ENCODE measurements around the gene WDR5.

The WDR5 gene

DNA sequence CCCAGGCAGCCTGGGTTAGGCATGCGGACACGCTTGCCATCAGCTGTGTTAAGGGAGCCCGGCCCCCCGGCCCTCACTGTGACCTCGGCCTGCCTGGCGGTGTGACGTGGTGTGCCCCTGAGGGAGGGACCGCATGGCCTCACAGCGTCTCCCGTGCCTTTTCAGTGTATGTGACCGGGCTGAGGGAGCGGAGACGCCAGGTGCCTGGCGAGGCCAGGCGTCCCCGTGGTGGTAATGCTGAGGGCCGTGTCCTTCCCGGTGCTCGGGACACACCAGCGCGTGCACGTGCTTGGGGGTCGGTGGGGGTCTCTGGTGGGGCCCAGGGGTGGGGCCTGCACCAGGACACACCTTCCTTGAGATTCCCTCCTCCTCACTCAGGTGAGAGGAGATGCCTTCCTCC lies 17.6 kb downstream of the WDR5 start:
- no peak overlapping the region for H3K4me3 ChIP-seq (ENCODE audit: low read depth, low read length)
- no peak for DNase-seq (ENCODE audit: low read depth)
- TF ChIP-seq, protein P1, sequence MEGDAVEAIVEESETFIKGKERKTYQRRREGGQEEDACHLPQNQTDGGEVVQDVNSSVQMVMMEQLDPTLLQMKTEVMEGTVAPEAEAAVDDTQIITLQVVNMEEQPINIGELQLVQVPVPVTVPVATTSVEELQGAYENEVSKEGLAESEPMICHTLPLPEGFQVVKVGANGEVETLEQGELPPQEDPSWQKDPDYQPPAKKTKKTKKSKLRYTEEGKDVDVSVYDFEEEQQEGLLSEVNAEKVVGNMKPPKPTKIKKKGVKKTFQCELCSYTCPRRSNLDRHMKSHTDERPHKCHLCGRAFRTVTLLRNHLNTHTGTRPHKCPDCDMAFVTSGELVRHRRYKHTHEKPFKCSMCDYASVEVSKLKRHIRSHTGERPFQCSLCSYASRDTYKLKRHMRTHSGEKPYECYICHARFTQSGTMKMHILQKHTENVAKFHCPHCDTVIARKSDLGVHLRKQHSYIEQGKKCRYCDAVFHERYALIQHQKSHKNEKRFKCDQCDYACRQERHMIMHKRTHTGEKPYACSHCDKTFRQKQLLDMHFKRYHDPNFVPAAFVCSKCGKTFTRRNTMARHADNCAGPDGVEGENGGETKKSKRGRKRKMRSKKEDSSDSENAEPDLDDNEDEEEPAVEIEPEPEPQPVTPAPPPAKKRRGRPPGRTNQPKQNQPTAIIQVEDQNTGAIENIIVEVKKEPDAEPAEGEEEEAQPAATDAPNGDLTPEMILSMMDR (IDR thresholded peaks at IDR 0.05; ENCODE audit: insufficient read depth, low read depth, low read length, missing control alignments): no peak

DNA sequence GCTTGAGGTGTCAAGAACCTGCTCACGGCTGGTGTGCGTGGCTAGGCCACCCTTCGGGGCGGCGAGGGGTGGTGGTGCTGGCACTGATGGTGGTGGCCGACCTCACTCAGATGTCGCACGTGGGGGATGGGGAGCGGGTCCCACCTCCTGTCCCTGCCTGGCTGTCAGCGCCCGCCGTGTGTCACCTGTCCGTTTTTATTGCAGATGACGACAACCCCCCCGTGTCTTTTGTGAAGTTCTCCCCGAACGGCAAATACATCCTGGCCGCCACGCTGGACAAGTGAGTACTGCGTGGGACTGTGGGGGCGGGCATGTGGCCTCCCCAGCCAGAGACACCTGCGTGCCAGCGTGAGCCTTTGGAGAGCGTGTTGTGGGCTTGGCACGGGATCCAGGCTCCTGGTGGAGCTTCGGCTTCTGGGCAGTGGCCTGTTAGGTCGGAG lies 18.4 kb downstream of the WDR5 start:
- no peak overlapping the region for H3K4me3 ChIP-seq (ENCODE audit: low read depth, low read length)
- DNase-seq (ENCODE audit: low read depth): no peak
- TF ChIP-seq, protein P1 (IDR thresholded peaks at IDR 0.05; ENCODE audit: insufficient read depth, low read depth, low read length, missing control alignments): no peak

DNA sequence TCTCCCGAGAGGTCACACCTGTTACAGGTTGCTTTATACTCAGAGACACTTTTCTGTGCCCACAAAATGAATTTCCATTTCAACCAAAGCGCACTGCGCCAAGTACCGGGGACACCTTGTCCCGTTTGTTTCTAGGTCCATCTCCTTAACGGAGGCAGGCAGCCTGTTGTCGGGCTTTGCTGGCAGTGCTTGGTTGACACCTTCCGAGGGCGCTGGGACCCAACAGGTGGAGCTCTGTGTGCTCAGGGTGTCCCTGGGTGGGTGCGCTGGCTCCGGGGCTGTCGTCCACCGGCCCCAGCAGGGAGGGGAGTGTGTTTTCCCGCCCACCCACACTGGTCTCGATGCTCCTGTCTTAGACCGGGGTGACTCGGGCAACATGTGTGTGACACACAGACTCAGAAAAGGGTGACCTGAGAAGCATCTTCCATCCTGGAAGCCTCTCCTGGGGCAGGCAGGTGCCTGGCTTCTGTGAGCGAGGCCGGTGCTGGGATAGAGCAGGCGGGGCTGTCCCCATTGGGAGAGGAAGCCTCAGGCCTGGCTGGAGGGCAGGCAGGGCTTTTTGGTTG lies 20.0 kb downstream of the WDR5 start:
- no peak overlapping the region for H3K4me3 ChIP-seq (ENCODE audit: low read depth, low read length)
- DNase-seq (ENCODE audit: low read depth): no peak
- TF ChIP-seq, protein P1 (IDR thresholded peaks at IDR 0.05; ENCODE audit: insufficient read depth, low read depth, low read length, missing control alignments): no peak

DNA sequence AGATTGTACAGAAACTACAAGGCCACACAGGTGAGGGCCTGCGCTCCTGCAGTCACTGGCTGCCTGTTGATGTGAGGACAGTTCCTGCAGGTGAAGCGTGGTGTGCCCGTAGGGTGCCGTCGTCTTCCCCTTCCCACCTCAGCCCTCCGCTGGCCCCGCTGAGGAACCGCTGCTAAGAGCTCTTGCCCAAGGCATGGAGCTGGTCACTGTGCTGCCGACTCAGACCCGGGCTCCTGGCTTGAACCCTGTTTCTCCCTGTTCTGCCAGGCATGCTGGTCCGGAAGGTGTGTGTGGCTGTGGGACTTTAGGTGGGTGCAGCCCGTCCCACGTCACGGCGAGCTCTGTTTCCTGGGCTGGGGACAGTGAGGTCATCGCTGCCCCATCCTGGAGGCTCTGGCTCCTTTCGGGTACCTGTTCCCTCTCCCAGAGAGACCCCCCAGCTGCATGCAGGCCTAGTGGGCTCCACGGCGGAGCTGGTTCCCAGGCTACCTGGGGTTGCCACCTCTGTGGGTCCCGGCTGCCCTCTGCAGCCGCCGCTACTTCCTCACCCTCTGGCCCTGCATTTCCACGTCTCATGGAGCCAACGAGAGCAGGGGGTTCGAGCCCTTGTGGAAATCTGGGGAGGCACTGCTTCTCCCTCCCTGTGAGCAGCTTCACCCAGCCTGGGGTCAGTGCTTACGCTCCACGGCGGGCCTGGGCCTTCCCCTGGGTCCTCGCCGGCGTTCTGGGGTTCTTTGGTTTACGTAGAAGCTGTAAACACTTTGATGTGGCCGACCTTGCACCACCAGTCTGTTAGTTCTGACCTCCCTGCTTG lies 20.9 kb downstream of the WDR5 start:
- no peak for DNase-seq (ENCODE audit: low read depth)
- TF ChIP-seq, protein P1 (IDR thresholded peaks at IDR 0.05; ENCODE audit: insufficient read depth, low read depth, low read length, missing control alignments): no peak
- no peak overlapping the region for H3K4me3 ChIP-seq (ENCODE audit: low read depth, low read length)

DNA sequence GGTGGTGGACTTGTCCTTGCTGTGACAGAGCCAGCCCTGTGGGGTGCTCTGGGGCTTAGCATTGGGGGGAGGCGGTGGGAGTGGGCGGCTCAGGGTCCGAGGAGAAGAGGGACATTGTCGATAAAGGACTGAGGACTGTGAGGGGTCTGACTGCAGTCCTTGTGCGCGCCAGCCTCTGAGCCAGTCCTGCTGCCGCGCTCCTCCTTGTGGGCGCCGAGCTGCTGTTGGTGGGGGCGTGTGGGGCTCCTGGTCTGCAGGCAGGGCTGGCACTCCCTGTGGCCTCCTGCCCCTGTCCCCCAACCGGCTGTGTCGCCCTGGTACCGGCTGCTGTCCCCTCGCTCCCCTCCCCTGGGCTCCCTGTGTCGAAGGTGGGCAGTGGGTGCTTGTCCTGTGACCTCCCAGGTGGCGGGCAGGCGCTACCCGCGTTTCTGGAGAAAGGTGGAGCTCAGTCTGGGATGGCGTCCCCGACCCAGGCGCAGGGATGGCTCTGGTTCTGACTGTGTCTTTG lies 21.6 kb downstream of the WDR5 start:
- TF ChIP-seq, protein P1 (IDR thresholded peaks at IDR 0.05; ENCODE audit: insufficient read depth, low read depth, low read length, missing control alignments): no peak
- no peak for DNase-seq (ENCODE audit: low read depth)
- H3K4me3 ChIP-seq (ENCODE audit: low read depth, low read length): no peak overlapping the region

DNA sequence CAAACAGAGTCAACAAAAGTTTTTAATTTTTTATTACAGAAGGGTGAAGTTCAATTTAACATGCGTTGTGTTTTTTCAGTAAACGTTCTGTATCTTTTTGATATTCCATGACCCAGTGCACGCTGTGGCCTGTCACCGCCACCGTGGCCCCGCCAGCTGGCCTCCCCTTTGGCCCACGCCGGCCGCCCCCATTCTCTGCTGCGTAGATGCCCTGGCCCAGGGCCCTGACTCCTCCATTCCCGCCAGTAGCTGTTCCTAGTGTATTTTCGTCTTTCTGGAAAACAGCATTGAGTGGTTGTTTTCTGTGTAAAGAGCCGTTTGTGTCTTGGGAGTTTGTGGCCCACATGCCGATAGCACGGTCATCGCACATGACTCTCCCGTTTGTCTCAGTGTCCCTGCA lies 22.4 kb downstream of the WDR5 start:
- DNase-seq (ENCODE audit: low read depth): no peak
- no peak overlapping the region for H3K4me3 ChIP-seq (ENCODE audit: low read depth, low read length)
- TF ChIP-seq, protein P1 (IDR thresholded peaks at IDR 0.05; ENCODE audit: insufficient read depth, low read depth, low read length, missing control alignments): no peak

All from GM12865 (cell line).